GM18520 (cell line): ENCODE measurements around the gene SIGLEC9.

Source experiments
- ATAC-seq: cut with Tn5 transposase; IDR thresholded peaks from one replicate; pipeline ENCODE4 v1.9.1; 2021; ENCODE audit not compliant: unreplicated experiment

SIGLEC9 gene

DNA sequence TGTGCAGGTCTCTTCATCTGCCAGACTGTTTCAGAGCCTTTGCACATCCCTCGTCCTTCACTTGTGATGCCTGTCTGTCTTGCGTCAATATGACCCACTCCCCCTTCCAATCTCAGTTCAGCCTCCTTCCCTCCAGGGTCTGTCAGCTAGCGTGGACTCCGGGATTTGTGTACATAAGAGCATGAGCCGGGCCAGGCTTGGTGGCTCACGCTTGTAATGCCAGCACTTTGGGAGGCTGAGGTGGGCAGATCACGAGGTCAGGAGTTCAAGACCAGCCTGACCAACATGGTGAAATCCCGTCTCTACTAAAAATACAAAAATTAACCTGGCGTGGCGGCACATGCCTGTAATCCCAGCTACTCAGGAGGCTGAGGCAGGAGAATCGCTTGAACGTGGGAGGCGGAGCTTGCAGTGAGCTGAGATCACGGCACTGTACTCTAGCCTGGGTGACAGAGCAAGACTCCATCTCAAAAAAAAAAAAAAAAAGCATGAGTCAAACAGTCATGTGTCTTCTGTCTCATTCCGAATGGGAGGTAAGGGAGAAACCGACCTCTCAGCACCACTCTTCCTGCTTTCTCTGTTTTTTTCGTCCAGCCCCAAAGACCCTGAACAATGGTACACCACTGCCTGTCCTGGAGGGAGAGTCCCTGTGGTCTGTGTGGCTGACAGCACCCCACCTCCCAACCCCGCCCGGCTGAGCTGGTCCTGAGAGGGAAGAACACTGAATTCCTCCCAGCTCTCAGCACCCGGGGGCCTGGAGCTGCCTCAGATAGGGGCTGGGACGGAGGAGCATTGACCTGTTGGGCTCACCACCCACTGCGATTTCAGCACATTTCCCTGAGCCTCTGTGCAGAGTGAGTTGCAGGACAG, 2.4 kb upstream of the SIGLEC9 start:
- ATAC-seq: no peak

DNA sequence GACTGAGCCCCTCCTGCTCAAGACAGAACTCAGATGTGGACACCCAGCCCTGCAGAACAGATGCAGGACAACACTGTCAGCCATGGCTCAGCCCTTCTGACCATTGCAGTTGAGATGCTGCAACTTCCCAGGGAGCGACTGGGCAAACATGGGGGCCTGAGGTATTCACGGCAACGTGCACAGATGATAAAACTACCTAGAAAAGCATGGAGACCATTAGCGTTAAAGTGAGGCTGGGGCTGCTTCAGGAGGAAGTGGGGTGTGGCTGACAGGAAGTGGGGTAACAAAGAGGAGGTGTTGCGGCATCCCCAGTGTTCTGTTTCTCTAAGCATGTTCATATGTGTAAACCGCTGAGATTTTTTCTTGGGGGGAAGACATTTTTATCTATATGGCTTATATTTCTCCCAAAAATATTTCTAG, 1.3 kb upstream of the SIGLEC9 start:
- no peak for ATAC-seq

DNA sequence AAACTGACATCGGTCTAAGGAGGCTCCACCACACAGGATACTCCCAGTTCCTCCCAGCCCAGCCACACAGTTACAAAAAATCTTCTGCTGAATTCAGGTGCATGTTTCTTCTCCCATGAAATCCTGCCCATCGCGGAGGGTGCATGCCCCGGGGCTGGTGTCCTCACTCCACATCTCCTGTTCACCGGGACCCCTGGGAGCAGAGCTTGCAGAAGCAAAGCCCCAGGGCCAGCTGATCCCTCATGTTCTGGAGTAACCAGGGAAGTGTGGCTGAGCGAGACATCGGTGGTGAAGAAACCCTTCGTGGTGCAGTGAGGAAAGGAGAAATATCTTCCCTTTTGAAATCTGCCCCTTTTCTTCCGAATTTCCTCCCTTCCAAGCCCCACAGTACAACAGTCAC, 904 bp upstream of the SIGLEC9 start:
- no peak for ATAC-seq

DNA sequence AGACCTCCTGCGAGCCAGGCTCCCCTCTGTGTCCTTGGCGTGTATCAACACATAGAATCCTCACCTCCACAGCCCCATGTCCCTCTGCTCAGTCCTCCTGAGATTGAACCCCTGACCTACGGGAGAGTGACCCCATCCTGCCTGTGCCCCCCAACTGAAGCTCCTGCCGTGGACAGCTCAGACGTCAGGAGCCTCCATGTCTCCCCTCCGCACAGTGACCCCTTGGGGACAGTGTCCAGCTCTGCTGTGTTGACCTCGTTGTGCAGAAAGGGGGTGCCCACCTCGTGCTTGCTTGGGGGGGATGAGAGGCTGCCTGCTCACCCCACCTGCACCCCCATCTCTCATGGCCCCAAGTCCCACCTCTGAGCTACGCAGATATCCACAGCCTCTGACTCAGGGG, 490 bp upstream of the SIGLEC9 start:
- ATAC-seq: no peak

DNA sequence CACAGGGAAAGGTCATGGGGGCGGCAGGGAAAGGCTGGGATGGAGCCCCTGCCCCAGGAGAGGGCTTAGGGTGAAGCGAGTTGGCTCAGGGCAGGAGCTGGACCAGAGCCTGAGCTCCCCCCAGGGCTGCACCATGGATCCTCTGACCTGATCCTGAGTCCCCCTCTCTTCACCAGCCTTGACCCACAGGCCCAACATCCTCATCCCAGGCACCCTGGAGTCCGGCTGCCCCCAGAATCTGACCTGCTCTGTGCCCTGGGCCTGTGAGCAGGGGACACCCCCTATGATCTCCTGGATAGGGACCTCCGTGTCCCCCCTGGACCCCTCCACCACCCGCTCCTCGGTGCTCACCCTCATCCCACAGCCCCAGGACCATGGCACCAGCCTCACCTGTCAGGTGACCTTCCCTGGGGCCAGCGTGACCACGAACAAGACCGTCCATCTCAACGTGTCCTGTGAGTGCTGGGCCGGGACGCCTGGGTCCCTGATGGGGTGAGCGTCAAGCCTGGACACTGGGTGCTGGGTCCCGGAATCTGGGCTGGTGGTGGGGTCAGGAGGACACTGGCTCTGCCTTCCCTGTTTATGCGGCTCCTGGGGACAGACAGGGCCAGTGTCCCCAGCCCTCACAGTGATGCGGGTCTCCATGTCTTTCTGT, 842 bp downstream of the SIGLEC9 start:
- no peak for ATAC-seq

DNA sequence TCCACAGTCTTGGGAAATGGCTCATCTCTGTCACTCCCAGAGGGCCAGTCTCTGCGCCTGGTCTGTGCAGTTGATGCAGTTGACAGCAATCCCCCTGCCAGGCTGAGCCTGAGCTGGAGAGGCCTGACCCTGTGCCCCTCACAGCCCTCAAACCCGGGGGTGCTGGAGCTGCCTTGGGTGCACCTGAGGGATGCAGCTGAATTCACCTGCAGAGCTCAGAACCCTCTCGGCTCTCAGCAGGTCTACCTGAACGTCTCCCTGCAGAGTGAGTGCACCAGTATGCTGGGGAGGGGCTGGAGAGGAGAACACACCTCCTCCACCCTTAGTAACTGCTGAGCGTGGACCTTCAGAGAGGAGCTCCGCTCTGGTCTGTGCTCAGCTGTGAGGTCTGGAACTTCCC, 2.3 kb downstream of the SIGLEC9 start:
- ATAC-seq: no peak

DNA sequence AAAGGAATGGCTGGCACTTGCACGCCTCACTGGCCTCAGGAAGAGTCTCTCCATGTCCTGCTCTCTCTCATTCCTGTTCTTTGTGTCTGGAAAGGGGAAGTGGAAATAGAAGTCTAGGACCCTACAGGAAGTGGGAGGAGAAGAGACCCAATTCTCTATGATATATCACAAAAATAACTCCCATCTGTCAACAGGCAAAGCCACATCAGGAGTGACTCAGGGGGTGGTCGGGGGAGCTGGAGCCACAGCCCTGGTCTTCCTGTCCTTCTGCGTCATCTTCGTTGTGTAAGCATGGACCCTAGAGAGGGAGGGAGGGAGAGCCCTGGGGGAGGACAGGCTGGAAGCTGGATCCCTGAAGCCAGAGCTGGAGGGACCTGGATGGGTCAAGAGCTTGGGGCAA, 3.0 kb downstream of the SIGLEC9 start:
- no peak for ATAC-seq

DNA sequence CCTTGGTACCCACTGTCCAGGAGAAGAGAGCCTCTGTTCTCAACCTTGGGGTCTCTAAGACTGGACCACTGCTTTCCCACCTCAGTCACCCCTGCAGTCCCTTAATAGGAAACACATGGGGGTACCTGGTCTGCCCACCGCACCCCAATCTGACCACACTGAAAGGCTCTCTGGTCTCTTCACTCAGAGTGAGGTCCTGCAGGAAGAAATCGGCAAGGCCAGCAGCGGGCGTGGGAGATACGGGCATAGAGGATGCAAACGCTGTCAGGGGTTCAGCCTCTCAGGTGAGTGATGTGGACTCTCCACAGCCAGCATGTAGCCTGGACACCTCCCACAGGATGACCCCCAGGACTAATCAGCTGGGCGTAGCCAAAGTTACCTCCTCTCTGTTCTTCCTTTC, 3.5 kb downstream of the SIGLEC9 start:
- no peak for ATAC-seq

DNA sequence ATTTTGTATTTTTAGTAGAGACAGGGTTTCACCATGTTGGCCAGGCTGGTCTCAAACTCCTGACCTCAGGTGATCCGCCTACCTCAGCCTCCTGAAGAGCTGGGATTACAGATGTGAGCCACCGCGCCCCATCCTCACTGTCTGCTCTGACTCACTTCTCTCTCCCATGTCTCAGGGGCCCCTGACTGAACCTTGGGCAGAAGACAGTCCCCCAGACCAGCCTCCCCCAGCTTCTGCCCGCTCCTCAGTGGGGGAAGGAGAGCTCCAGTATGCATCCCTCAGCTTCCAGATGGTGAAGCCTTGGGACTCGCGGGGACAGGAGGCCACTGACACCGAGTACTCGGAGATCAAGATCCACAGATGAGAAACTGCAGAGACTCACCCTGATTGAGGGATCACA, 5.0 kb downstream of the SIGLEC9 start:
- ATAC-seq: no peak

DNA sequence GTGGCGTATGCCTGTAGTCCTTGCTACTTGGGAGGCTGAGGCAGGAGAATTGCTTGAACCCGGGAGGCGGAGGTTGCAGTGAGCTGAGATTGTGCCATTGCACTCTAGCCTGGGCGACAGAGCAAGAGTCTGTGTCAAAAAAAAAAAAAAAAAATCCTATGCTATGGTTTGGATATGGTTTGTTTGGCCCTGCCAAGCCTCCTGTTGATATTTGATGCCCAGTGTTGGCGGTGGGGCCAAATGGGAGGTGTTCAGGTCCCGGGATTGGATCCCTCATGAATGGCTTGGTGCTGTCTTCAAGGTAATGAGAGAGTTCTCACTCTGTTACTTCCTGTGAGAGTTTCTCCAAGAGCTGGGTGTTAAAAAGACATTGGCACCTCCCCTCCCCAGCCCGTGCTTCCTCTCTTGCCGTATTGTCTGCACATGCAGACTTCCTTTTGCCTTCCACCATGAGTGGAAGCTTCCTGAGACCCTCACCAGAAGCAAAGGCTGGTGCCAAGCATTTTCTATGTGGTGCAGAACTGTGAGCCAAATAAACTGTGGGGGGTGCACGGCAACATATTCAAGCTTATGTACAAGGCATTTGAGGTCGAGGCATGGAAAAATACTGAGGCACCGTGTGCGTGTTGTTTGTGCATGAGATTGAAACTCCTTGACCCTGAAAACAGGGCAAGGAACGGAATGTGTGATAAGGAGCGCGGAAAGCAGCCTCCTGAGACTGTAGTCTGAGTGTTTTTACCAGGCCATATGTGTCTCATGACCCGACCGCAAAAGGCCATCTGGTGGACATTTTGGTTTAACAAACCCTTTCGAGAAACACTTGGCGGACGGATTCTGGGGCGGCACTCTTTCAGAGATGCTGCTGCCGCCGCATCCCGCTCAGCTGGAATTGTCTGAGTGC, 7.3 kb downstream of the SIGLEC9 start:
- no peak for ATAC-seq

DNA sequence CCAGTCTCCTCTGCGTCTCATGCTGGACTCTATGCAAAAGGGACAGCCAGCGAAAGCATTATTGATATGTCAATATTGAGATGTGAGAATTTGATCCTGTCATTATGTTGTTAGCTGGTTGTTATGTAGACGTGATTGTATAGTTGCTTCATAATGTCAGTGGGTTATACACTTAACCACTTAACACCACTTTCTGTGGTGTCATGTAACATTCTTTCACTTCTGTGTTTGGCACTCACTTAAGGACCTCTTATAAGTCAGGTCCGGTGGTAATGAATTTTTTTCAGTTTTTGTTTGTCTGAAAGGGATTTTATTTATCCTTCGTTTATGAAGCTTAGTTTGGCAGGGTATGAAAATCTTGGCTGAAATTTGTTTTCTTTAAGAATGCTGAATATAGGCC, 10.3 kb downstream of the SIGLEC9 start:
- no peak for ATAC-seq

DNA sequence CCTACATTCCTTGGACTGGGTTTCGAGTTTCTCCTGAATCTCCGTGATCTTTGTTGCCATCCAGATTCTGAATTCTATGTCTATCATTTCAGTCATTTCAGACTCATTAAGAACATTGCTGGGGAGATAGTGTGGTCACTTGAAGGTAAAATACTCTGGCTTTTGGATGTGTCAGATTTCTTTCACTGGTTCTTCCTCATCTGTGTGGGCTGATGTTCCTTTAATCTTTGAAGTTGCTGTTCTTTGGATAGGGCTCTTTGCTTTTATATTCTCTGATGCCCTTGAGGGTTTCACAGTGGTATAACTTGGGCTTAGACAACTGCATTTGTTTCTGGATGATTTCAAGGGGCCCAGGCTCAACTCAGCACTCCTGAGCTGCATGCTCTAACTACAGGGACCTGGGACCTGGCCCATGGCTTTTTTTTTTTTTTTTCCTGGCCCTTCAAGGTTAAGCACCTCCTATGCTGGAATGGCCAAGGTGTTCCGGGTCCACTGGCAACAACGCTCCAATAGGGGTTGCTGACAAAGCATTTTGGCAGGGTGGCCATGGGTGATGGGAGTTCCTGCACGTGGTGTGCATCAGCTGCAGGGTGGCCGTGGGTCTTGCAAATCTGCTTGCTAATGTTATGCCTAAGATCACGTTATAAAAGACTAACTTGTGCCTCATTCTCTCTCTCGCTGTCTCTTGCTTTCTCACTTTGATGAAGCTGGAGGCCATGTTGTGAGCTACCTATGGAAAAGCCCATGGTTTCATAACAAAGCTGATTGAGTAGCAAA, 11.5 kb downstream of the SIGLEC9 start:
- no peak for ATAC-seq

DNA sequence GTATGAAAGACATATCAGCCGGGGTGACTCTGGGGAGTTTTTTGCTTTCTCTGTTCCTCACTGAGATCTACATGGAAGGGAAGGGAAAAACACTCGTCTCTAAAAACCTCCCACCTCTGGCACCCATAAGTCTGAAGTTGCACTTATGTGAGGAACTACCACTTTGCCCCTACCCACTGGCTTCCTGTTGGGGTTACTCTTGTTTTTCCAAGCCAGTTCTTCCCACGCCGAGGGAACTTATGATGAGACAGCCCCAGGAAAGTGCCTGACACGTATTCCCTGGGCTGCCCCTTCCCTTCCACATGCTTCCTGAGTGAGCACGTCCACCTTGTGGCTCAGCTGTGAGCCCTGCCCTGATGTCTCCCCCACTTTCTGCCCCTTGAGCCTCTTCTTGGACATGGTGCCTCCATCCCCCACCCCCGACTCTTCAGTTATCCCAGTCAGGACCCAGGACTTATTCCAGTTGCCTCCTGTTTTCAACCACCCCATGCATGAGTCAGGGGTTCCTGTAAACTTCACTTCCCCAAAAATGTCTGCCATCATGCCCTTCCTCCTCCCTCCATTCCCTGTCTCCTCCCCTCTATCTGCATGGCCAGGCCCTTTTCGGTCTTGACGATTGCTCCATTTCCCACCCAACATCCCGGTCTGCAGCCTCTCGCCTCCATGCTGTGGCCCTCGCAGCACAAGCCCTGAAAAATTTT, 12.3 kb downstream of the SIGLEC9 start:
- no peak for ATAC-seq

DNA sequence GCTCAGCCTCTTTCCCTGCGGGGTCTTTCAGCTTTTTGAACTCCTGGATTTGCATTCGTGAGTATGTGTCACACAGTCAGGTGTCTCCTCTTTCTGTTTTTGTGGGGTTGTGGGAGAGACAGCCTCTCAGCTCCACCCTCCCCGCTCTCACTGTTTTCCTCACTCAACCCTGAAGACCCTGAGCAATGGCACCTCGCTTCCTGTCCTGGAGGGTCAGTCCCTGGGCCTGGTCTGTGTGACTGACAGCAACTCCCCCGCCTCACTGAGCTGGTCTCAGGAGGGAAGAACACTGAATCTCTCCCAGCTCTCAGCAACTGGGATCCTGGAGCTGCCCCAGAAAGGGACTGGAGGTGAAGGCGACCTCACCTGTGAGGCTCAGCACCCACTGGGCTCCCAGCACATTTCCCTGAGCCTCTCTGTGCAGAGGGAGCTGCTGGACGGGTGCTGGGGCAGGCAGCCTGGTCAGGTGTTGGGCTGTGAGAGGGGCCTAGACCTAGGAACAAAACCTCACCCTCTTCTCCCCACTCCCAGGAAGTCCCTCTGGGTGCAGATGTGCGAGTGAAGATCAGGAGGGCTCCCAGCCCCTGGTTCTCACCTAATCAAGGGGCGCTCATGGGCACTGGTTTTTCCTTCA, 13.2 kb downstream of the SIGLEC9 start:
- ATAC-seq: no peak

DNA sequence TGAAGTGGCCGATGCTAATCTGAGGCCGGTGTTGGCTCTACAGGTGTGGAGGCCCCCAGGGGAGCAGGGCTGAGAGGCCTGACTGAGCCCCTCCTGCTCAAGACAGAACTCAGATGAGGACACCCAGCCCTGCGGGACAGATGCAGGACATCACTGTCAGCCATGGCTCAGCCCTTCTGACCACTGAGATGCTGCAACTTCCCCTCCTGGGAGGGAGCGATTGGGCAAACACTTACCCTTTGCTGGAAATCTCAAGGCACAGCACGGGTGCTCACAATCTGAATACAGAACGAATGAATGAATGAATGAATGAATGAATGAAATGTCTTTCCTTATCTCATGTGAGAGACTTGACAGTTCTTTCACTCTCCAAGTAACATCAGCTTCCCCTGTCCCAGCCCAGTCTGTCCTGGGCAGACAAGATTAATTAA, 13.9 kb downstream of the SIGLEC9 start:
- ATAC-seq: no peak

DNA sequence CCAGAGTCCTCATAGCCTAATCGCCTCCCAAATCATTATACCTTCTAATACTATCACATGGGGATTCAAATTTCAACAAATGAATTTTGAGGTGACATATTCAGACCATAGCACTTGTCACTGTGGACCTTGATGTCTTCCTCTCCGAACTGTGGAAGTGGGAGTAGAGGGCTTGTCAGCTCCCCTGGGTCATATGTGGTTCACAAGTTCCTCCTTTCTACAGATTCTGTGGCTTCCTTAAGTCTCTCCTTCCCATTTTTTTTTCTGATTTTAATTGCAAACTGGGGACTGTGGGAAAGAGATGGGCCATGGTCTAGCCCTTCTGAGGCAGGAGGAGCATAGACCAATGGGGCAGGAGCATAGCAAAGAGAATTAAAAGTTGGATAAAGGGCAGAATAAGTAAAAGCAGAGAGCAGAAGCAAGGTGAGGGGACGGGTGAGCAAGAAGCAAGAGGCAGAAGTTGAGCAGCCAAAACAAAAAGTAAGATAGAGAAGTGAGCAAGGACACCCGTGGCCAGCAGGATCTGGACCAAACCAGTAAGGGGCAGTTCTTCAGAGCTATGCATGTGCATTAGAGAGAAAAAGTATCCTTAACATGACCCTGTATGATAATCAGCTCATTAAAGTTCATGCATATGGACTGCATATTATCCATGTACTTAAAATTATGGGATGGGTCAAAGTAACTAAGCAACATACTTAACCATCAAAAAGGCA, 14.8 kb downstream of the SIGLEC9 start:
- ATAC-seq: no peak

DNA sequence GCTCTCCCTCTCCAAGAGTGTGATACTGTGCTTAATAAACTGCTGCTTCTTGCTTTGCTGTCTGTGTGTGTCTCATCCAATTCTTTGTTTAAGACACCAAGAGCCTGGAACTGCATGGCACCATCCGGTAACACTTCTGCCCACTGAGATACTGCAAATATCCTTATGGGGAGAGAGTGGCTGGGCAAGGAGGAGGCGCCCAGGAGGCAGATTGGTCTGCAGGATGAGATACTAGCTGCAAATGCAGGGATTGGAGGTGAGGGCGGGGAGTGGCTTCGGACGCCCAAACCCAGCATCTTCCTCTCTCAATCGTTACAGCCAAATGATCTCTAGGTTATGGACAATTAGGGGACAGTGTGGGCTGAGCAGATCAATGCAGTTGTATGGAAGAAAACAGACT, 15.7 kb downstream of the SIGLEC9 start:
- no peak for ATAC-seq

DNA sequence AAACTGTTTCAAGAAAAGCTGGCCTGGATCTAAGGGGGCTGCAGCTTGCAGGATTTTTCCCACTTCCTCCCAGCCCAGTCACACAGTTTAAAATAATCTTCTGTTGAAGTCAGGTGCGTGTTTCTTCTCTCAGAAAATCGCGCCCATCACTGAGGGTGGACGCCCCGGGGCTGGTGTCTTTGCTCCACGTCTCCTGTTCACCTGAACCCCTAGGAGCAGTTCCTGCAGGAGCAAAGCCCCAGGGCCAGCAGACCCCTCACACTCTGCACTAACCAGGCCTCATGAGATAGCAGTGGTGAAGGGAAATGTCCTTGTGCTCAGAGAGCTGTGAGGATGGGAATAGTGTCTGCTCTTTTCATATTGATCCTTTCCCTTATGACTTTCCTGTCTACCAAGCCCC, 16.5 kb downstream of the SIGLEC9 start:
- no peak for ATAC-seq

DNA sequence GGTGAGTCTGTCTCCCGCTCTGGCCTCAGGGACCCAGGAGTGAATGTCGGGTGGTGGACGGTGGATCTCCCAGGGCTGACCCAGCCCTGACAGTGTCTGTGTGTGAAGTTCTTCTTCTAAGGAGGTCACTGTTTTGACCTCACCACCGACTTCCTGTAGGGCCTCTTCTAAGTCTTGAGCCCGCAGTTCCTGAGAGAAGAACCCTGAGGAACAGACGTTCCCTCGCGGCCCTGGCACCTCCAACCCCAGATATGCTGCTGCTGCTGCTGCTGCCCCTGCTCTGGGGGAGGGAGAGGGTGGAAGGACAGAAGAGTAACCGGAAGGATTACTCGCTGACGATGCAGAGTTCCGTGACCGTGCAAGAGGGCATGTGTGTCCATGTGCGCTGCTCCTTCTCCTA, 17.4 kb downstream of the SIGLEC9 start, which contains the start of gene SIGLEC7:
SIGLEC7 (plus strand) TSS at position 183 of the 400 bp plus-strand sequence; CDS start at position 252, 69 bp downstream.
- no peak for ATAC-seq
